CD4-positive, alpha-beta T cell treated with Interleukin-21 for 1 hour (primary cell): ENCODE data around the gene CLDN14.

ENCODE experiments used
- DNase-seq: peaks from one replicate; pipeline ENCODE4 v3.0.0-alpha.2; 2020

The CLDN14 gene

GRCh38 chr21:36479415-36480402, at the start of gene CLDN14:
CLDN14 (minus strand) TSS chr21:36480122; CDS start chr21:36461695, 18,427 bp downstream.
- DNase-seq: no peak

- DNase-seq: no peak
Observed at GRCh38 chr21:36528716-36529115, 48.8 kb upstream of the CLDN14 start.

- DNase-seq: no peak
Observed at GRCh38 chr21:36527317-36527716, 47.4 kb upstream of the CLDN14 start.

- no peak for DNase-seq
Observed at GRCh38 chr21:36526104-36526503, 46.2 kb upstream of the CLDN14 start.

GRCh38 chr21:36524477-36524876, 44.6 kb upstream of the CLDN14 start:
- DNase-seq: no peak

GRCh38 chr21:36522219-36522808, 42.4 kb upstream of the CLDN14 start:
- no peak for DNase-seq

GRCh38 chr21:36518883-36519492, 39.1 kb upstream of the CLDN14 start:
- no peak for DNase-seq

- DNase-seq: no peak
Observed at GRCh38 chr21:36517366-36518075, 37.6 kb upstream of the CLDN14 start.

- no peak for DNase-seq
Observed at GRCh38 chr21:36516281-36516680, 36.4 kb upstream of the CLDN14 start.

GRCh38 chr21:36513430-36513829, 33.5 kb upstream of the CLDN14 start:
- DNase-seq: no peak

GRCh38 chr21:36512971-36513370, 33.0 kb upstream of the CLDN14 start:
- DNase-seq: no peak

- DNase-seq: no peak
Observed at GRCh38 chr21:36511484-36512220, 31.7 kb upstream of the CLDN14 start.

- no peak for DNase-seq
Observed at GRCh38 chr21:36510911-36511310, 31.0 kb upstream of the CLDN14 start.

- no peak for DNase-seq
Observed at GRCh38 chr21:36509973-36510664, 30.2 kb upstream of the CLDN14 start.

- DNase-seq: no peak
Observed at GRCh38 chr21:36508948-36509347, 29.0 kb upstream of the CLDN14 start.

GRCh38 chr21:36507397-36508018, 27.6 kb upstream of the CLDN14 start:
- DNase-seq: no peak

- DNase-seq: no peak
Observed at GRCh38 chr21:36506482-36506881, 26.6 kb upstream of the CLDN14 start.

GRCh38 chr21:36504067-36505058, 24.4 kb upstream of the CLDN14 start:
- peak; percentile 50 for DNase-seq

GRCh38 chr21:36502365-36502764, 22.4 kb upstream of the CLDN14 start:
- DNase-seq: no peak

- no peak for DNase-seq
Observed at GRCh38 chr21:36501589-36501892, 21.6 kb upstream of the CLDN14 start.
